Mucosa of descending colon (tissue), 3 donors: ENCODE measurements around the gene CHMP4A. TPM values are rescaled to one million over a fixed set of nuclear protein-coding genes. Genes with fewer than 3 reads are reported as not detected.
A peak's percentile ranks its signal among the peaks of the same experiment; 100 is the strongest.

Experiments used
- ATAC-seq: fragments of 200-7000 bp; cut with Tn5 transposase; one replicate; pipeline ENCODE4 v1.9.1; 2020; ENCODE audit warnings: mild to moderate bottlenecking, moderate library complexity
- DNase-seq, 3 donors: peaks; one replicate each; pipeline ENCODE4 v3.0.0-alpha.2; 2020
- H3K36me3 ChIP-seq: fragments of 200-600 bp; one replicate; pipeline ENCODE4 v1.8.0; 2021; ENCODE audit warnings: low read depth, mild to moderate bottlenecking
- H3K4me1 ChIP-seq: fragments of 200-600 bp; one replicate; pipeline ENCODE4 v1.8.0; 2021; ENCODE audit warnings: low read depth, mild to moderate bottlenecking
- H3K4me3 ChIP-seq: fragments of 200-600 bp; one replicate; pipeline ENCODE4 v1.8.0; 2021; ENCODE audit warnings: mild to moderate bottlenecking
- H3K9me3 ChIP-seq: fragments of 200-600 bp; one replicate; pipeline ENCODE4 v1.8.0; 2021; ENCODE audit warnings: mild to moderate bottlenecking
- CTCF ChIP-seq: fragments of 200-600 bp; IDR thresholded peaks from one replicate; pipeline ENCODE4 v1.8.0; 2022; ENCODE audit warnings: antibody characterized with exemption, mild to moderate bottlenecking
- intact Hi-C, 2 donors: fragments of 100-400 bp; cut with DNase I in 1 of 2; cut with micrococcal nuclease in 1 of 2; formaldehyde crosslinking; loops; one replicate each; pipeline versions ENCODE4 v1.11.0 to v1.11.1; 2022; cut with DNase I, micrococcal nuclease
- total RNA-seq, 3 donors: library from RNA; stranded (reverse); fragmentation: NEBNext Ultra II Directional in 2 of 3; extraction: Animal tissue kit (Norgen Biotek cat#: 25700) in 2 of 3; gene quantifications; one replicate each; pipeline versions ENCODE4 v1.2.1 to v1.2.4, GENCODE V29; 2021 to 2023
- donor health status: DM: no; HTN: no; CAD: no; lungs with moderate emphysema.
- donor health status: DM: no; HTN: no; CAD: no.
- donor health status: DM: no; HTN: yes; CAD: no.

Gene CHMP4A
- total RNA-seq, 3 donors from 2014 or later: 47.6 to 67.8 (median 49.5) TPM

GRCh38 chr14:24215495-24216344, 2.4 kb upstream of the CHMP4A start, which contains the start of gene MDP1:
TSS of gene MDP1 (minus strand) at chr14:24216066. CDS start at chr14:24215955, 111 bp downstream.
- H3K4me3 ChIP-seq: peak within 1 kb of the TSS; percentile 74
- H3K36me3 ChIP-seq: no peaks in the 10 kb centered on the region
- intact Hi-C loops: no loop called here
- DNase-seq: peak; percentile 91
- H3K4me1 ChIP-seq: peaks cover 19% of the 10 kb centered on the region
- peak; percentile 31 for TF ChIP-seq CTCF
- H3K9me3 ChIP-seq: no peaks in the 10 kb centered on the region
- peak; percentile 86 for ATAC-seq

- Histone ChIP-seq H3K36me3 (peaks cover 3% of the 10 kb centered on the region), H3K9me3 (no peaks in the 10 kb centered on the region), H3K4me1 (peaks cover 19% of the 10 kb centered on the region), H3K4me3 (no peak overlapping the region)
- TF ChIP-seq CTCF: no peak
- ATAC-seq: no peak
- no peak for DNase-seq
- intact Hi-C loops: no loop called here
Observed at GRCh38 chr14:24213866-24214662, 776 bp upstream of the CHMP4A start.

- Histone ChIP-seq H3K9me3 (no peaks in the 10 kb centered on the region), H3K36me3 (peaks cover 3% of the 10 kb centered on the region), H3K4me1 (peaks cover 19% of the 10 kb centered on the region), H3K4me3 (no peak overlapping the region)
- ATAC-seq (no peak), DNase-seq (no peak)
- intact Hi-C loops: no loop called here
- TF ChIP-seq CTCF: no peak
Observed at GRCh38 chr14:24211311-24211710, 2.0 kb downstream of the CHMP4A start.

- DNase-seq: no peak
- no peak for ATAC-seq
- no peak overlapping the region for H3K4me3 ChIP-seq
- H3K4me1 ChIP-seq: peaks cover 6% of the 10 kb centered on the region
- H3K9me3 ChIP-seq: no peaks in the 10 kb centered on the region
- peaks cover 3% of the 10 kb centered on the region for H3K36me3 ChIP-seq
- no peak for TF ChIP-seq CTCF
- intact Hi-C loops: no loop called here
Observed at GRCh38 chr14:24207625-24208024, 5.7 kb downstream of the CHMP4A start.

- ATAC-seq: no peak
- DNase-seq: no peak
- intact Hi-C loops: no loop called here
- TF ChIP-seq CTCF: no peak
- Histone ChIP-seq H3K36me3 (peaks cover 3% of the 10 kb centered on the region), H3K4me1 (peaks cover 3% of the 10 kb centered on the region), H3K9me3 (no peaks in the 10 kb centered on the region), H3K4me3 (no peak overlapping the region)
Observed at GRCh38 chr14:24207104-24207551, 6.2 kb downstream of the CHMP4A start.
